Stimulated activated CD8-positive, alpha-beta memory T cell treated with anti-CD3 and anti-CD28 coated beads, Interleukin-7, amount 100 ng/mL, for 4 hours (primary cell): ENCODE measurements around the gene DLX2.

Source experiments
- DNase-seq, 2 donors: peaks; one replicate each; pipeline ENCODE4 v3.0.0-alpha.2; 2020; ENCODE audit warnings: low read depth in 2 of 2

DLX2 gene

DNA sequence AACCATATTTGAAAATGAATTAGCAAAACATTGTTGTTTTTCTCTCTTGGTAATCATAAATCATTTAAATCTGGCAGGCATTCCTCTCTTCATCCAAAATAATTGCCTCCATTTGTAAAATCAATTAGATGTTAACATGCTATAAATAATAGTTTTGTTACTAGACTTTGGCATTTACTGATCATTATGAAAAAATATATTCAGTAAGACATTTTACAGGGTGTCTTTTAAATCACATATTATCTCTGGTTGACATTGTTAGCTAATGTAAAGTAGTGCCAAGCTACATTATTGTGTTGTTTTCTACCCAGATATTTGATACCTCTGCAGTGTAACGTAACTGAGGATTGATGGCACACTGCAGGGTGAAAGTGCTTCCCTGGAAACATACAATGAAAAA lies 49.2 kb downstream of the DLX2 start:
- no peak for DNase-seq

DNA sequence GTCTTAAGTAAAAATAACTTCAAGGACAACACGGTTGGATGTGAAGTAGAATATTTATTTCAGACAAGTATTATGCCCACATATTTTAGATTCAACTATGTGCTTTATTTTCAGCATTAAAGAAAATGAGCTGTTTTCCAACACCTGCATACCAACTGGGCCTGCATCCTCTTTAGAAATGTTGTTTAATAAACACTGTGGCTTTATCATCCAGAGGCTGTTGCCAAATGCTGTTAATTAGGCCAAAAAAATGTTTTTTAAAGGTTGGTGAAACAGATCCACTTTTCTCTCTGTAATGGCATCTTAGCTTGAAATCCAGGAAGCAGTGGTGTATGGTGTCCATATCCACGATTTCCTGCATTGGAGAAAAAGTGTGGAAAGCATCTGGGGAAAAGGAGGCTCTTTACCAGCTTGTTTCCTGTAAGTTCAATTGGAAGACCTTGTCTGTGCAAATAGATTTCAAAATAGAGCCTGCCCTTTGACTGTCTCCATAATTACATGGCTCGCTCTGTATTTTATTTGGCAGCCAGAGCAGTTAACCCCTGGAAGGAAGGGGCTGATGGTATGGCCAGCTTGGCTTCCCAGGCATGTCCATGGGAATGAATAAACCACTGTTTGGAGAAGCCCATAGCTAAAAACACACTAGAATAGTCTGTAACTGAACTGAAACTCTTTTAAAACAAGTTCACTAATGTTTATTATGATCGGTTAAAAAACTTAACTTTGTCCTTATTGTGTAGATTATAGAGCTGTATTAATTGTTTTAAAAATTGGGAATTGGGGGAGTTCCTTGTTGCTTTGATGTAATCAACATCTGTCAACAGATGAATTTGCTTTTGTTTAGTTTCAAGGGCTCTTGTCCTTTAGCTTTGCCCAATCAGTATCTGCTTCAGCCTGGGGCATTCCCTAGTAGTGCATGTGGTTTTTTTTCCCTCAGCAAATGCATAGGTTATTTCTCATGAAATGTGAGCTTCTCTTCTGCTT lies 50.4 kb downstream of the DLX2 start:
- DNase-seq, result no peak

DNA sequence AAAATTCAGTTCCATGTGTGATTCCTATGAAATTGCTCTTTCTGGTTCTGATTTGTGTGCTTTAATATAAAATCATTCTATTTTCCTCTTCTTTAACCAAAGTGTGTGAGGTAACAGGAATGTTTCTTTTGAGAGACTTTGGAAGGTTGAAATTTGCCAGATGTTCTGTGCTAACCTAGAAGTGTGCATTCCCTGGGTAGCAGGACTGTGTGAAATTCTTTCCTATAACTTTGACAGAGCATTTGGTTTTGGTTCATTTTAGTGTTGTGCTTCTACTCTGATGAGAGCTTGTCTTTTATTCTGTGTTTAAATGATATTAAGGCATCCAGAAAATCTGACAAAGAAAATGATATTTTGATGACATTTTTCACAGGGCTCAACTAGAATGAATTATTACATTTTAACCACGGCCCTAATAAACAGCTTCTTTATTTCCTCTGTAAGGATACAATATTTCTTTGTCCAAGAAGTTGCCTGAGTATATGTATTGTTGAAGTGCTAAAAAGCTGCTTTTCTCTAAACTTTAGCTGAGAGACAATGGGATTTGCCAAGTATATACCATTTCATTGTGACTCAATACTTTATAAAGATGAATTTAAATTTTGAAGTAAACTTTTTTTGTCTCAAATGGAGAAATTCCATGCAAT lies 52.1 kb downstream of the DLX2 start:
- no peak for DNase-seq

- DNase-seq, result no peak
Measured at GRCh38 chr2:172049567-172050120, 53.1 kb downstream of the DLX2 start.
